ENCODE results near the gene RALGPS1. TPM values are rescaled to one million over a fixed set of nuclear protein-coding genes. Genes with fewer than 3 reads are reported as not detected.
A peak's percentile ranks its signal among the peaks of the same experiment; 100 is the strongest.

Gene RALGPS1
- polyA plus RNA-seq, 1 donor, result 7.9 TPM

DNA sequence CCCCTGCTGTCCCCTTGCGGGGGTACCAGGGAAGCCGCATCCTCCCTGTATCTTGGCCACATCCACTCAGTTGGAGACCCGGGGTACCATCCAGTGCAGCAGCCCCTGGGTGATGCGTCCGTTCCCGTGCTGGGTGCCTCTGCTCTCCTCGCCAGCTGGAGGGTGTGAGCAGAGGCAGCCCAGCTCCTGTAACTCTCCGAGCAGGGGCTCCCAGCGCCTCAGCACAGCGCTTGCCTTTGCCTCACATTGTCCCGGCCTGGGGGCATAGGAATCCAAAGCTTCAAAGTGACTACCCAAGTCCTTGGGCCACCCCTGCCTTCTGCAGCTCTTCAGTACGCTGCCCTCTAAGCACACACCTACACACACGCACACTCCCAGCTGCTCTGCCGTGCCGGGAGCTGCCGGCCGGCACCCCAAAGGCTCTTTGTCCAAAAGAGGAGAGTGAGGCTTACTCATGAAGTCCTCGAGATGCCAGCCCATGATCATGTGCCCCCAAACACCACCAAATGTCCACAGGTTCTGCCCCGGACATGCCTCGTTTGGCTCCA is 207.1 kb downstream of the RALGPS1 start:
- no peak for DNase-seq (ENCODE audit: low read depth)

DNA sequence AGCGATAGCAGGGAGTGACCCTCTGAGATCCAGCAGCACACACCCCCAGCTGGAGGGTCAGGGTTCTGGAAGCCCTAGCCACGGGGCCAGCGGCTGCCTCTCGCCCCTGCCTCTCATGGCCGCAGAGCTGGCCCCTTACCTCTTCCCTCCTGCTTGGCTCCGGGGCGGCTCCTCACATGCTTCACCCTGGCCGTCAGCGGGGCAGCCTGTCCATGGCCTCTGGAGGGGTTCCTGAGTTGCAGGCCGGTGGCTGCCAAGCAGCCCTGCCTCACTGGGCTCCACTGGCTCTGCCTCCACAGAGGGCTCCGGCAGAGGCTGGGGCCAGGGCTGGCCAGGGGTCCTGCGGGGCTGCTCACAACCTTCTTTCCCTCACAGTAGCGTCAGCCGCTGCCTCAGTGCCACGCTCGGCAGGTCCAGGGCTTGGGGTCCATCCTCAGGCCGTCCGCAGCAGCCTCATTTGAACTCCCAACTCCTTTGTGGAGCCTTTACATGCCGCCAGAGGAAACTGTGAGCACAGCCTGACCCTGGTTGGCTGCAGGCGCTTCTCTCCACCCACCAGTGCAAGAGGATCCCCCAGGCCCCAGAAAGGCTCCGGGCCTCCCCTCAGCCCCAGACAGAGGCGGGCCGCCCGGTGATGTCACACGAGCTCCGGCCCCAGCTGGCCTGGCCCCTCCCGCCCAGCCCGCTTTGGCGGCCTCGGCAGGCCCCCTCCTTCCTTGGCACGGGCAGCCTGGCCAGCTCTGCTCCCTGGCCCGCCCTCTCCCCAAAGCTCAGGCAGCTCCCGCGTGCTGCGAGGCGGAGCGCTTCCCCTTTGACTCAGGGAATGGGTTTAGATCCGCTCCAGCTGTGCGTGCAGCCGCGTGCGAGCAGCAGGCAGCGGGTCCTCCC is 207.8 kb downstream of the RALGPS1 start, which contains the start of gene ANGPTL2:
Gene ANGPTL2 (minus strand): TSS at position 460 of the 888 bp plus-strand sequence. CDS start 13,904 bp downstream, outside the sequence.
- DNase-seq (ENCODE audit: low read depth), result peak; percentile 81

DNA sequence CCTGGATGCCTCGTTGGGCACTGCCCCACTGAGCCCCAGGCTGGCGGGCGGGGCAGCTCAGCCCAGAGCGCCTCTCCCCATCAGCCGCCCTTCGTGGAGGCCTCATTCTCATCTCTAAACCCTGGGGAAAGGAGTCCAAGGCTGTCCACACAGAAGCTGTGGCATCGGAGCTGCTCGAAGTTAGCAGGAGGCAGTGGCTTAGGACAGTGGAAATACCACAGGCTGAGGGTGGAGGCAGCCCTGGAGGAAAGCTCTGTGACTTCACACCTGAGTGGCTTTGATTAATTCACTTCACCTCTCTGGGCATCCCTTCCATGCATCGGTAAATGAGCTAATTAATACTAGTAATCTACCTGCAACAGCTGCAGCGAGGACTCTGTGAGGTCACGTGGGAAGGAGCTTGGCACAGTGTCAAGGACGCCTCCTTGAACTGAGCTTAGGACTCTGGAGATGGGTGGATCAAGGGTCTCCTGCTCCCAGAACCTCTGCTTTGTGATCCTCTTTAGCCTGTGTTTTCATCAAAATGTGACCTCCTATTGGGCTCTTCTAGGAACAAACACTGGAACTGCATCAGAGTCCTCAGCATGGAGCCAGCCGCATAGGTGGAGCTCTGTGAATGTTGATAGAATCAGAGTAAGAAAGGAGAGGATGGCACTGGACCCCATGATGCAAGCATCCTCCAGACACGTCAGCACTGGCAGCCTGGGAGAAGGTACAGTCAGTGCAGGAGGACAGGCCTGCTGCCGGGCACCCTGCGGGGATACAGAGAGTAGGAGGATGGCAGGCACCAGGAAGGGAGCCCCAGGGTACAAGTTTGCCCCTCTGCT is 208.7 kb downstream of the RALGPS1 start:
- no peak for DNase-seq (ENCODE audit: low read depth)

DNA sequence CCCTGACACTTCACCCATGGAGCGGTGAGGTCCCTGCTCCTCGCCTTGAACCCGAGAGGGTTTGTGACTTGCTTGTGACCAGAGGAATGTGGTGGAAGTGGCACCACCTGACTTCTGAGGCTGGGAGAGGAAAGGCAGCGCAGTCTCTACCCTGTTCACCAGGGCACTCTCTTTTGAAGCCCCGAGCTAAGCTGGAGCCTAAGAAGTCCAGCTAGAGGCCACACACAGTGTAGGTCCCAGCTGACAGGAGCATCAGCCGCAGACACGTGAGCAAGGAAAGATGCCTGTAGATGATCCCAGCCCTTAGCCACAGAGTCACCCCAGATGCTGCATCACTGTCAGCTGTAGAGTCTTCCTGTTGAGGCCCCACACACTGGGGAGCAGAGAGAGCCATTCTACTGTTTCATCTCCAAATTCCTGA is 209.5 kb downstream of the RALGPS1 start:
- no peak for DNase-seq (ENCODE audit: low read depth)

DNA sequence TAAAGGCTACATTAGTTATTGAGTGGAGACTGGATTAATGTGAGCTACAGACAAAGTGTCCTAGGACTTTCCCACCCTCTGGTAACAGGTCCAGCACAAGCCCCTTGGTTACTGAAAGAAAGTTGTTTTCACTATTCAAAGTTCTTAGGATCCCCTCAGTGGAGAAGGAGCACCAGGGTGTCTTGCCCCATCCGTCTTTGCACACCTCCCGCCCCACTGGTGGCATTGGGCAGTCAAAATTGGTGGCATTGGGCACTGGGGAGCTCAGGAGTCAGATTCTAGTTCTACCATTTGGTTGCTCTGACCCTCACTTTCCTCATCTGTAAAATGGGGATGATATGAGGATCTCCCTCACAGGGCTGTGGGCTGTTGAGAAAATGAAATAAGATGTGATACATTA is 210.2 kb downstream of the RALGPS1 start:
- DNase-seq (ENCODE audit: low read depth), result no peak

DNA sequence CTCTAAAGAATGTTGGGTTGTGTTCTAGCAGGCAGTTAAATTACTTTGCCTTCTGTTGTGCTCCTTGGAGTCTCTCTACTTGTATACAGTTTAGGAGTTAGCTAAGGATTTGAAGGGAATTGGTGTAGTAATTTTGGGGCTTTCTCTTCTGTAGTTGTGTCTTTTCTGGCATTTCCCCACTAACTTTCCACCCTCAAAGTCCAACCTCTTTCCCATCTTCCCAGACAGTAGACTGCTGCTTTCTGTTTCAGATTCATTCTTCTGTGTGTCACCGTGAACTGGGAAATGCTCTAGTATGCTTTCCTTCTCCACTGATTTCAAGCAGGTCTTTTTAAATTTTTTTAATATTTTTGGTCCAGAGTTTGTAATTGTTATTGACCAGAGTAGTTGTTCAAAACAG is 212.4 kb downstream of the RALGPS1 start:
- no peak for DNase-seq (ENCODE audit: low read depth)

DNA sequence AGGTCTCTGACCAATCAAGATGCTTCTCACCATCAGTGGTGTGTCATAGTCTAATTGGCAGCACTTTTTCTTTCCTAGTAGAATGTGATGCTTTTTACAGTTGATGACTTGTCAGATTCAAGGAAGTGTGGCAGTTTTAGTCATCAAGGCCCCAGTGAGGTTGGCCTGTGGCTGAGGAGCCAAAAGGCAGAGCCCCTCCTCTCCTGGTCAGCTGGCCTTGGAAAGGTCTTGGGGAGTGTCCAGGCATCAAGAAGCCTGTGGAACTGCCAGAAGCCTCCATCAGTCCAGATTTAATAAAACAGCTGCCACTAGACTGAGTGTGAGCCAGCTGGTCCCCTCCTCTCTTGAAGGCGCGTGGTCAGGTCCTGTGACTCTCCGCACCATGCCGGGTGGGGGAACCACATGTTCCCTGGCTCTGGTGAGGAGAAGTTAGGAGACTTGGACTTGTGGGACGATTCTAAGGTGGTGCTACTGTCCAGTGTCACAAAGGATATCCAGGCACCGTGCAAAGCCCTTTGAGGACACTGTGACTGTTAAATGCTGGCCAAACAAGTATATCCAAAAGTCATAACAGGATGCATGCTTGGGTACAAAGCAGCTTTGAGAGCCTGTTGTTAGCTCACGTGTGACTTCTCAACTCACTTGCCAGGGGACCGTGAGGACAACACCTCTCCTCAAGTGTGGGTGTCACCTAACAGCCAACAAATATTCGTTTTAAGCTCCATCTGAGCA is 213.9 kb downstream of the RALGPS1 start:
- DNase-seq (ENCODE audit: low read depth), result no peak

DNA sequence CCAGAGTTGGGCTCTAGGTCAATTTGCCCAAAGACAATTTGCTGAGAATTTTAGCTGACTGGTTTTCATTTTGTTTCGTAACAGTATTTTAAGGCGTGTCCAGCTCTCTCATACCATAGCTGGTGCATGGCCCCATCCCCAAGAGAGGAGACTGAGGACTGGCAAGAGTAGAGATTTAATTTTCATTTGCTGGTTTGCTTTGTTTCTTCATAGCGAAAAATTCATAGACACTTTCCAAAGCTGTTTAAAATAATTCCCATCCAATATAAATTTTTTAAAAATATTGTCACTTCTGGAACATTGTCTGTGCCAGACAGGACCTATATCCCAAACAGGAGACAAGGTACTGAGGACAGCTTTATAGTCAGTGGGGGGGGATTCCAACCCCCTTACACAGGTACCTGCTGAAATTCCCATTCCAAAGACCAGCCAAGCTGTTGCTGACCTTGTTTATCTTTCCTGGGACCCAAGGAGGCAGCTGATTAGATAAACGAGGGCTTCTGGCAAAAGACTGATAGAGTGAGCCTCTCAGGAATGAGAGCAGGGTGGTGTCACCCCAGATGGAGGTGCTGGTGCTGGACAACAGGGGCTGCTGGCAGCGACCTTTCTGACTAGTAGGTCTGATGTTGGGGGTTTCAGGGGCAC is 214.6 kb downstream of the RALGPS1 start:
- DNase-seq (ENCODE audit: low read depth), result no peak

DNA sequence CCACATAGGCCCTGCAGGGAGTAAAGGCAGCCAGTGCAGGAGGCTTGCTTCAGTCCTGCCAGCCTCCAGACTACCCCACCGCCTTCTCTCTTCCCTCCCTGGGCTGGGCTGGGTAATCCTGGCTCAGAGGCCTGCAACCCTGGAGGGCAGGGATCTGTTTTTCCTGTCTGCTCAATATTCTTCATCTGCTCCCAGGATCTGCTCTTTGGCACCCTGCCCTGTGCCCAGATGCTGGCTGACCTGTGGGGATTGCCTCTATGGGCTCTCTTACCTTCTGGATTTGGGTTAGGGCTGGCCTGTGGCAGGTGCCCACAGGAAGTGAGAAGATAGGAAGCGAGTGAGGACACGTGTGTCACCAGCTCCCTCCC is 215.1 kb downstream of the RALGPS1 start:
- no peak for DNase-seq (ENCODE audit: low read depth)

DNA sequence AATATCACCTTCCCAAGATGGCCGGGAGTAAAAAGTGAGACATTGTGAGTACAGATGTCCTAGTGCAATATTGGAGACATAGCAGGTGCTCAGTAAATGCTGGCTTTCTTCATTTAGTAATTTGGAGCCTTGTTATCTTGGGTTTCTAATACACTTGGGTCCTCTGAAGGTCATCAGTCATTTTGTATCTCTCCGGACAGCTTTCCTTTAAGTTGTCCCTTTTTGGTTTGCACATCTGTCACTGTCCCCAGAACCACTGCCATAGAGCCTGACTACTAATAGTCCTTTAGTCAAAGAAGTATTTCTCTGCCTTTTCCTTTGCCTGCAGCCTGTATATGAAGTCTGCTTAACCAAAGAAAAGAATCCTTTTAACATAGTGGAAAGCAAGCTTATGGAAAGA is 215.7 kb downstream of the RALGPS1 start:
- no peak for DNase-seq (ENCODE audit: low read depth)

DNA sequence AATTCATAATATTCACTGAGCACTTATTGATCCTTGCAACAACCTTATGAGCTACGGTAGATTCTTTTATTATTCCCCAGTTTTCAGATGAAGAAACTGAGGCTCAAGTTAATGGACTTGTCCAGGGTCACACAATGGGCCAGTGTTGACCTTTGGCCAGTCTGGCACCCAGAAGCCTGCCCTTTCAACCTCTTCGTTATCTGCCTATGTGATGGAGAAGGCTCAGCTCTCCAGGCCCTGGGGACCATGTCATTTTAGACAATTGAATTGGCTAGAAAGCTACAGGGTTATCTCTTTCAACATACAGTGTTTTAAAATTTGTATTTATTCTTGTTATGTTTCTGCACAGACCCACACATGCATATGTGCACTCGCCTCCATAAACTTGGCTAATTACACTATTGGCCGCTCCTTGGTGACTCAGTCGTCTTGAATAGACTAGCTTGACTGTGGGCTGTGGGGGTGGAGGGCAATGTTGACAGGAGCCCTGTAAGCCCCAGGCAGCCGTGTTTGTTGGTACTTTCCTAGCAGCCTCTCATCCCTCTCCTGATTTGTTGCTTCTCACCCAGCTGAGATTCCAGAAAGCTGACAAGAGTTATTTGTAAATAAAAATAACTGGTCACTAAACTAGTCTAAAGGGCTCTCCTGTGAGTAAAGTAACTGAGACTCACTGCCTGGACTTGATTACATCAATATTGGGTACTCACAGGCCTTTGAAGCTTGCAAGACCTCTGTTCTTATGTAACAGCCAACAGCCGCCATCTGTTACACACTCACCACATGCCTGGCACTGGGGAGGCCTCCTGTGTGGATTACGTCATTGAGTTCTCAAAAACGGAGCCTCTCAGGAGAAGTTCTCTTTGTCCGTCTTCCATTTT is 216.3 kb downstream of the RALGPS1 start:
- no peak for DNase-seq (ENCODE audit: low read depth)

DNA sequence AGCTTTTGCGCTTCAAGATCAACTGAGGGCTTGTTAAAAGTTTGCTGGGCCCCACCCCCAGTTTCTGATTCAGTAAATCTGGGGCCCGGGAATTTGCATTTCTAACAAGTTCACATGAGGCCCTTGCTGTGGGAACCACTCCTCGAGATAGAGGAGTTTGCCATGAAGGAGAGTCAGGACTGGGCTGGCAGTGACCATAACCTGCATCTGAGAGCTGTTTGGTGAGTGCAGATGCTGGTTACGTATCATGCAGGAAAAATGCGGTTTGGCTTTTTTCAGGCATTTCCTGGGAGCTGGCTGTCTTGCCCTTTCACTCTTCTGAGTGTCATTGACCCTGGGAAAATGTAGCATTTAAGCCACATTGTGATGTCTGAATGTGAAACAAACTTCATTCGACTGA is 217.3 kb downstream of the RALGPS1 start:
- DNase-seq (ENCODE audit: low read depth), result no peak

DNA sequence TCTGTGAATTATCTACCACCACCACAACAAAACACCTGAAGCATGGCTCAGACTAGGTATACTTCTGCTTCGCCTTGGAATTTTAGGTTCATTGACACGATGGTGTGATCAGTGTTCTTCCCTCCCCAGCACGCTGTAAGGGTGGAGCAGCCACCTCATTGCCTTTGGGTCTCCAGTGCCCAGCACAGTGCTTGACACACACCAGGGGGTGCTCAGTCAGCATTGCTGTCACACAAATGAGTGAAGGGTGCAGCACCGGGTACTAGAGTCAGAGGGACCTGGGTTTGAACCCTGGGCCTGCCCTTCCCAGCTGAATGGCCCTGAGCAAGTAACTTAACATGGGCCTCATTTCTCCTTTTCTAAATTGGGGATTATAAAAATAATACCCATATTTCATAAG is 217.8 kb downstream of the RALGPS1 start:
- no peak for DNase-seq (ENCODE audit: low read depth)

DNA sequence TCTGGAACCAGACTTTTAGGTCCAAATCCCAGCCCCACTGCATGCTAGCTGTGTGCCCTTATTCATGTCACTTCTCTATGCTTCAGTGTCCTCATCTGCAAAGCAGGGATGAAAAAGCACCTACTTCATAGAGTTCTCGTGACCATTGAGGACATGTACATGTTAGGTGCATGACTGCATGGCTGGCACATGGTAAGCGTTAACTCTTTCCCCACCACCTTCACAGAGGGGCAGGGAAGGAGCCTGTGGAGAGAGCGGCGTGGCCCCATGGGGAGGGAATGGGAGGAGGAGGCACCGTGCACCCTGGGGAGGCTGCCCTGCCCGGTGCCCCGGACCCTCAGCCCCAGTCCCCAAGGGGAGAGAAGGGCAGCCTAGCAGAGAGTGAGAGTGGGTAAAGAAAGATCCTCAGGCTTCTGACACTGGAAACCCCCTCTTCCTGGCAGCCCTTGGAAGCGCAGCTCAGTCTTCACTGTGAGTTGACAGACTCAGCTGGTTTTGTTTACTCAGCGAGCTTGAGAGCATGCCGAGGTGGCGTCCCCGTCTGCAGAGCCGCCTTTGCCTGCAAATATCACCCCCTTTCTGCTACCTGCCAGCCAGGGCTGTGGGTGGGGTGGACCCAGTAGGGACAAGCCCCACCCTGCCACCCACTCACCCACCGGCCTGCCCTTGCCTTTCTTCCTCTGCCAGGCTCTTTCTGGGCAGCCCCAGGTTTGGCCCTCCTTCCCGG is 218.5 kb downstream of the RALGPS1 start:
- no peak for DNase-seq (ENCODE audit: low read depth)

DNA sequence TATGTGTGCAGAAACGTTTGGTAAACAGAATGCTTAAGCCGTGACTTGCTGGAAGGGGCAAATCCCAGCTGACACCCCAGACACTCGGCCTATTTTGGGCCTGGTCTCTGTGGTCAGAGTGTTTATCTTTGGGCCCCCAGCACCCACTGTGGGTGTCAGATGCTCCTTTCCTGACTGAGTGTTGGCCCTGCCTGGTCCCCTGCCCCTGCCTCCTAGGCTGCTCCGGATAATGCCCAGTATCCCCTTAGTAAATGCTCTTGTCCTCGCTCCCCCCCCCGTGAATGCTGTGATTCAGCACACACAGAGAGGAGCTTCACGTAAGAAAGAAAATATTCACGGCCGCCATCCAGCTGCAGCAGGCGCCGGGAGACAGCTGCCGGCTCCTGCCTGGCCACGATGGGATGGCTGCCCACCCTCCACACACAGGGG is 219.2 kb downstream of the RALGPS1 start:
- DNase-seq (ENCODE audit: low read depth), result no peak

DNA sequence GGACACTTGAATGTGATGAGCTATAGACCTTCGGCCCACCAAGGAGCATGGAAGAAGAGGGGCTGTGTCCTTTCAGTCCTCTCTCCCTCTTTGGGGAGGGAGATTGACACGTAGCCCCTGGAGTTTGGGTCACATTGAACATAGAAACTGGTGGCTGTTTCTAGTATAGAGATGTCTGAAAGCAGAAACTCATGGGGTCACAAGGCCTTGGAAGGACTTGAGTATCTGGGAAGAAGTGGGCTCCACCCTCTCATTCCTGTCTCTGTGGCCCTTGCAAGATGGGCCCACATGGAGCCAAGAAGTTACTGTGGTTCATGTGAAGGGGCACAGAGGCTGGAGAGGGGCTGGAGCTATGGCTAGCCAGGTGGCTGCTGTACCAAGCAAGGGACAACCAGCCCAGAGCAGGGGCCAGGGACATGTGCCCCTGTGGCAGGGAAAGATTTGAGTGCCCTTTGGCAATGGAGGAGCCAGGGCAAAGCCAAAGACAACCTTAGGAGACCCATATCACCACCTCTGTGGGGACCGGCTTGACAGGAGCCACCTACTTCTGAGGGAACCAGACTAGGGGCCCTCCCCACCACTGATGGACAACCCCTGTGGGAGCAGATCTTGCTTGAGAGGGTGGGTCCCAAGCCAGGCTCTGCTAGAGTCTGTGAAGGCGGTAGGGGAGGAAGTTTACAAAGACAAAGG is 220.6 kb downstream of the RALGPS1 start:
- no peak for DNase-seq (ENCODE audit: low read depth)

DNA sequence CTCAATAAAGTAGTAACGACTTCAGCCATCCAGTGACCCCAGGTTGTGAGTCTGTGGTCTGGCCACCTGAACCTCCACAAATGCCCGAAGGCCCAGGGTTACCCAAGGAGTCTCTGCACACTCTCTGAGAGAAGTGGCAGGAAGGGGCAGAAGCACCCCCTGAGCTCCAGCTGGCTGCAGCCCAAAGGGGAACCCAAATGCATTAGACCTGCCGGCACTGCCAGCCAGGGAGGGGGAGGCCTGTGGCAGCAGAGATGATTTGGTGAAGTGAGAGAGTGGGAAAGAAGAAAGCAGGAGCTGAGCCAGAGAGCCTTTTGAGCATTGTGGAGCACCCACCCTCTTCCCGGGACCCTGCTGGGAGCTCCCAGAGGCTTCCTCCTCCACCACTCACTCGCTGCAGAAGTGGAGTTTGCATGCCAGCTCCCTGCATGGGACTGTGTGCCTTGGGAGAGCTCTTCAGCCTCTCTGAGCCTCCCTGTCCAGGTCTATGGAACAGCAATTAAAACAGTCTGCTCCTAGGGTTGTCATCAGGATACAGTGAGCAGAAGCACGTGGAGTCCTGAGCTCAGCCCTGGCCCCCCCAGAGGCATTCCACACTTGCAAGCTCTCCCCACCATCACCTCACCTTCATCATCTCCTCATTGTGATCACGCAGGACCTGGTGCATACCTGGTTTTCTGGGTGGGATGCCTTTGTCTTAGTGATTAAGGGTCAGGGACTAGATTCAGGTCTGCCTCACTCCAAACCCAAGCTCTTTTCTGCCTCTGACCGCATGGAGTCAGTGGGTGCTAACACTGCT is 221.7 kb downstream of the RALGPS1 start:
- DNase-seq (ENCODE audit: low read depth), result no peak

Data from forelimb muscle (tissue), 1 donor.